HCT116 (cell line): ENCODE measurements around the gene ABCC10. TPM values are rescaled to one million over a fixed set of nuclear protein-coding genes. Genes with fewer than 3 reads are reported as not detected.

Experiments used
- ATAC-seq: fragments of 200-7000 bp; cut with Tn5 transposase; 2 replicates; pipeline ENCODE4 v1.9.1; 2020; ENCODE audit warnings: mild to moderate bottlenecking, moderate library complexity
- BruUV-seq: library from RNA; stranded (reverse); fragments of 400-500 nt; replicated peaks from 2 replicates; lab custom pipeline; 2021; lab: Mats Ljungman, UMichigan
- CTCF ChIA-PET: fragments of 300-600 bp; sonication (Branson Sonifier 250); formaldehyde crosslinking; loops from one replicate; lab custom pipeline; 2021; ENCODE audit warnings: antibody characterized with exemption; lab: Charles Lee
- POLR2A ChIA-PET: fragments of 300-600, 350-600 bp; sonication (Branson Sonifier 250); formaldehyde crosslinking; loops from one replicate; lab custom pipeline; 2021; ENCODE audit warnings: antibody characterized with exemption; lab: Charles Lee
- RAD21 ChIA-PET, 2 experiments: fragments of 300-600 bp; sonication (Branson Sonifier 250); formaldehyde crosslinking; loops; one replicate each; lab custom pipeline; 2023; ENCODE audit warnings: low total read pairs in 2 of 2; ENCODE audit not compliant: uncharacterized antibody in 2 of 2, unreplicated experiment in 2 of 2, low non-redundant PET in 1 of 2; lab: Charles Lee
- DNase-seq: peaks from one replicate; pipeline ENCODE4 v3.0.0-alpha.2; 2010; ENCODE audit warnings: low read depth, low spot score
- H2AFZ ChIP-seq: fragments of 200-600 bp; shearing (Covaris generic), sonication (generic); 2 replicates; pipeline ENCODE4 v1.6.1; 2017; ENCODE audit warnings: low read depth, mixed run types, mixed read lengths, antibody characterized with exemption, low read length; ENCODE audit not compliant: poor library complexity, severe bottlenecking
- H3K27ac ChIP-seq: 2 replicates; pipeline ENCODE4 v1.5.1; 2012; ENCODE audit warnings: low read depth, low read length
- H3K27me3 ChIP-seq: fragments of 200-600 bp; sonication (generic); 2 replicates; pipeline ENCODE4 v1.6.1; 2016; ENCODE audit warnings: mixed run types, low read length, mixed read lengths; ENCODE audit not compliant: insufficient read depth
- H3K36me3 ChIP-seq, 2 experiments: fragments of 200-500 bp in 1 of 2; fragments of 200-600 bp in 1 of 2; sonication (Bioruptor generic) in 1 of 2; sonication (generic) in 1 of 2; 2 replicates each; pipeline versions ENCODE4 v1.5.1 to v1.6.1; 2014 to 2016; ENCODE audit warnings: low read length in 2 of 2, inconsistent platforms in 1 of 2, mixed read lengths in 1 of 2, mixed run types in 1 of 2; ENCODE audit not compliant: insufficient read depth in 2 of 2, control insufficient read depth in 1 of 2
- H3K4me1 ChIP-seq, 2 experiments: fragments of 200-600 bp in 1 of 2; sonication (generic) in 1 of 2; 2 replicates each; pipeline versions ENCODE4 v1.5.1 to v1.6.1; 2012 to 2017; ENCODE audit warnings: low read length in 2 of 2, inconsistent platforms in 1 of 2, mild to moderate bottlenecking in 1 of 2, mixed read lengths in 1 of 2, mixed run types in 1 of 2, moderate library complexity in 1 of 2; ENCODE audit not compliant: insufficient read depth in 2 of 2, control insufficient read depth in 1 of 2
- H3K4me2 ChIP-seq: fragments of 200-600 bp; sonication (generic); 2 replicates; pipeline ENCODE4 v1.6.1; 2017; ENCODE audit warnings: mixed run types, low read length, mixed read lengths
- H3K4me3 ChIP-seq, 2 experiments: fragments of 200-600 bp in 1 of 2; sonication (generic) in 1 of 2; replicated peaks in 1 of 2; 2 replicates each; pipeline ENCODE4 v1.5.1; 2011 to 2016; ENCODE audit warnings: low read length in 2 of 2, control low read depth in 1 of 2, low read depth in 1 of 2, mild to moderate bottlenecking in 1 of 2, mixed read lengths in 1 of 2, mixed run types in 1 of 2
- H3K79me2 ChIP-seq: fragments of 200-600 bp; sonication (generic); 2 replicates; pipeline ENCODE4 v1.6.1; 2017; ENCODE audit warnings: mild to moderate bottlenecking, mixed run types, low read length, moderate library complexity, mixed read lengths; ENCODE audit not compliant: insufficient read depth
- H3K9ac ChIP-seq: fragments of 200-600 bp; sonication (generic); 2 replicates; pipeline ENCODE4 v1.6.1; 2016; ENCODE audit warnings: low read length, mixed read lengths
- H3K9me2 ChIP-seq: fragments of 200-600 bp; sonication (generic), shearing (Covaris generic); 2 replicates; pipeline ENCODE4 v1.6.1; 2017; ENCODE audit warnings: mixed run types, mild to moderate bottlenecking, moderate library complexity; ENCODE audit not compliant: insufficient read depth
- H3K9me3 ChIP-seq, 2 experiments: fragments of 200-500 bp in 1 of 2; fragments of 200-600 bp in 1 of 2; sonication (Bioruptor generic) in 1 of 2; sonication (generic) in 1 of 2; 2 replicates each; pipeline ENCODE4 v1.6.1; 2014 to 2017; ENCODE audit warnings: low read length in 2 of 2, mixed read lengths in 2 of 2, inconsistent platforms in 1 of 2, low read depth in 1 of 2, mild to moderate bottlenecking in 1 of 2, mixed run types in 1 of 2, moderate library complexity in 1 of 2; ENCODE audit not compliant: control insufficient read depth in 1 of 2, insufficient read depth in 1 of 2
- H4K20me1 ChIP-seq: fragments of 200-600 bp; sonication (generic), shearing (Covaris generic); 2 replicates; pipeline ENCODE4 v1.6.1; 2017; ENCODE audit warnings: mixed run types, mild to moderate bottlenecking, moderate library complexity; ENCODE audit not compliant: insufficient read depth
- CBX3 ChIP-seq: IDR thresholded peaks from 2 replicates; pipeline ENCODE4 v1.6.1; 2012; ENCODE audit warnings: low read depth
- EGR1 ChIP-seq: IDR thresholded peaks from 2 replicates; pipeline ENCODE4 v1.6.1; 2012; ENCODE audit warnings: low read depth
- ELF1 ChIP-seq: IDR thresholded peaks from 2 replicates; pipeline ENCODE4 v1.6.1; 2012; ENCODE audit warnings: low read depth, borderline replicate concordance
- EZH2 ChIP-seq: fragments of 200-600 bp; sonication (generic); IDR thresholded peaks from 2 replicates; pipeline ENCODE4 v1.6.1; 2017; ENCODE audit warnings: antibody characterized with exemption, mixed run types
- JUND ChIP-seq: IDR thresholded peaks from 2 replicates; pipeline ENCODE4 v1.6.1; 2012
- POLR2A ChIP-seq: IDR thresholded peaks from 2 replicates; pipeline ENCODE4 v1.7.0; 2011; ENCODE audit warnings: borderline replicate concordance; ENCODE audit not compliant: insufficient read depth, insufficient read length; ENCODE audit errors: extremely low read depth
- POLR2AphosphoS5 ChIP-seq: IDR thresholded peaks from 2 replicates; pipeline ENCODE4 v1.6.1; 2011; ENCODE audit warnings: mild to moderate bottlenecking, low read depth, low read length, moderate library complexity
- RAD21 ChIP-seq: IDR thresholded peaks from 2 replicates; pipeline ENCODE4 v1.6.1; 2012; ENCODE audit warnings: low read depth, mild to moderate bottlenecking
- SP1 ChIP-seq: IDR thresholded peaks from 2 replicates; pipeline ENCODE4 v1.6.1; 2012; ENCODE audit warnings: low read depth
- SRF ChIP-seq: IDR thresholded peaks from 2 replicates; pipeline ENCODE4 v1.6.1; 2012; ENCODE audit warnings: low read depth
- TCF7L2 ChIP-seq: IDR thresholded peaks from 2 replicates; pipeline ENCODE4 v1.7.0; 2011; ENCODE audit warnings: borderline replicate concordance, inconsistent platforms; ENCODE audit not compliant: insufficient read depth, insufficient read length; ENCODE audit errors: extremely low read depth
- YY1 ChIP-seq: IDR thresholded peaks from 2 replicates; pipeline ENCODE4 v1.6.1; 2011; ENCODE audit warnings: low read length, low read depth, moderate library complexity, mild to moderate bottlenecking; ENCODE audit not compliant: insufficient replicate concordance; ENCODE audit errors: extremely low read depth
- ZNF274 ChIP-seq: fragments of 200-500 bp; sonication (Bioruptor generic); IDR thresholded peaks from 2 replicates; pipeline ENCODE4 v1.6.1; 2014; ENCODE audit warnings: mild to moderate bottlenecking, low read depth, low read length, inconsistent platforms
- intact Hi-C: fragments of 100-400 bp; cut with micrococcal nuclease; formaldehyde crosslinking; loops from 2 replicates; pipeline ENCODE4 v1.10.0; 2022
- total RNA-seq: library from RNA; stranded (reverse); gene quantifications from one replicate; pipeline ENCODE4 v1.2.1, GENCODE V29; 2021; ENCODE audit not compliant: unreplicated experiment
- TF ChIP-seq, protein P1 (sequence below): IDR thresholded peaks from 2 replicates; pipeline ENCODE4 v1.6.1; 2012

ABCC10 gene
- total RNA-seq, 1 experiment from 2014 or later = 29.9 TPM

DNA sequence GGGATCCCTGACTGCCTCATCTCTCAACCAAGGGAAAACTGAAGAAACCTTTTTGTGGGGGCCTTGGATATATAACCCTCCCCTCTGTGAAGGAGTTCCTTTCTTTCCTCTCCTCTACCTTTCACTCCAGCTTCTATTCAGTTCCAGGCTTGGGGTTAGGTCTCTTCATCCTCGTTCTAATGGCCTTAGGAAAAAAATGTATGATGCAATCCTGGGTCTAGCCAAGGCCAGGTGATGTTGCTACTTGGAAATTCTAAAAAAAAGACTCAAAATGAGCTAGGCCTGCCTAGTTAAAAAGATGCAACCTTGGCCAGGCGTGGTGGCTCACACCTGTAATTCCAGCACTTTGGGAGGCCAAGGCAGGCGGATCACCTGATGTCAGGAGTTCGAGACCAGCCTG, 7.6 kb downstream of the ABCC10 start:
- Histone ChIP-seq H3K27me3 (no peaks in the 10 kb centered on the region), H3K36me3 (no peaks in the 10 kb centered on the region), H3K4me2 (no peak overlapping the region), H3K79me2 (no peaks in the 10 kb centered on the region), H3K9ac (no peak overlapping the region), H2AFZ (no peak overlapping the region), H3K4me3 (no peak overlapping the region), H3K9me3 (no peaks in the 10 kb centered on the region), H3K9me2 (no peaks in the 10 kb centered on the region), H4K20me1 (no peaks in the 10 kb centered on the region), H3K27ac (no peak overlapping the region), H3K4me1 (peaks cover 12 to 18% of the 10 kb centered on the region in 2 experiments)
- DNase-seq (no peak), ATAC-seq (no peak)
- RAD21 ChIA-PET = no interaction called here
- intact Hi-C loops = no loop called here
- POLR2A ChIA-PET = no interaction called here
- CTCF ChIA-PET = no interaction called here
- TF ChIP-seq CBX3 (no peak), EGR1 (no peak), EZH2 (no peak), POLR2AphosphoS5 (no peak), YY1 (no peak), RAD21 (no peak), SRF (no peak), SP1 (no peak), POLR2A (no peak), TCF7L2 (no peak), JUND (no peak), ELF1 (no peak), ZNF274 (no peak)
- TF ChIP-seq, protein P1, sequence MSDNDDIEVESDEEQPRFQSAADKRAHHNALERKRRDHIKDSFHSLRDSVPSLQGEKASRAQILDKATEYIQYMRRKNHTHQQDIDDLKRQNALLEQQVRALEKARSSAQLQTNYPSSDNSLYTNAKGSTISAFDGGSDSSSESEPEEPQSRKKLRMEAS = no peak
- BruUV-seq = no TSS peak
